Psoas muscle (tissue), 8 donors: Measurements from ENCODE around the gene PCSK5. TPM values are rescaled to one million over a fixed set of nuclear protein-coding genes. Genes with fewer than 3 reads are reported as not detected.

Source experiments
- ATAC-seq, 4 donors: fragments of 200-7000 bp; cut with Tn5 transposase; one replicate each; pipeline ENCODE4 v1.9.1; 2020; ENCODE audit warnings: moderate library complexity in 3 of 4, mild to moderate bottlenecking in 2 of 4
- DNase-seq, 2 donors: peaks; one replicate each; pipeline ENCODE4 v3.0.0-alpha.2; 2020
- H3K27ac ChIP-seq: fragments of 200-600 bp; one replicate; pipeline ENCODE4 v1.8.0; 2022
- H3K27me3 ChIP-seq, 3 donors: fragments of 200-600 bp in 1 of 3; one replicate each; pipeline versions ENCODE4 v1.6.1 to v1.8.0; 2013 to 2022; ENCODE audit warnings: low read length in 2 of 3, mild to moderate bottlenecking in 2 of 3, moderate library complexity in 1 of 3; ENCODE audit not compliant: insufficient read depth in 3 of 3
- H3K36me3 ChIP-seq, 2 donors: fragments of 200-600 bp in 1 of 2; one replicate each; pipeline versions ENCODE4 v1.6.1 to v1.8.0; 2013 to 2022; ENCODE audit warnings: low read depth in 1 of 2, mild to moderate bottlenecking in 1 of 2, moderate library complexity in 1 of 2; ENCODE audit not compliant: insufficient read depth in 1 of 2
- H3K4me1 ChIP-seq: fragments of 200-600 bp; one replicate; pipeline ENCODE4 v1.8.0; 2022
- H3K4me3 ChIP-seq: fragments of 200-600 bp; one replicate; pipeline ENCODE4 v1.8.0; 2022; ENCODE audit warnings: mild to moderate bottlenecking
- H3K9me3 ChIP-seq: fragments of 200-600 bp; one replicate; pipeline ENCODE4 v1.8.0; 2022
- CTCF ChIP-seq: fragments of 200-600 bp; IDR thresholded peaks from one replicate; pipeline ENCODE4 v1.8.0; 2022; ENCODE audit warnings: antibody characterized with exemption
- WGBS, 3 donors: extraction: QIAGEN DNeasy Blood & Tissue Kit; methylation state at CpG; one replicate each; pipeline versions ENCODE4 v1.1.6 to v1.1.7; 2013; 5-methylcytosine and 5-hydroxymethylcytosine counted together
- intact Hi-C, 2 donors: fragments of 100-400 bp; cut with DNase I; formaldehyde crosslinking; loops; one replicate each; pipeline versions ENCODE4 v1.11.0 to v1.14.2; 2022
- polyA plus RNA-seq, 3 donors: library from polyadenylated mRNA; stranded (reverse); fragments of 200-250 nt; gene quantifications; one replicate each; pipeline ENCODE4 v1.2.3, GENCODE V29; 2013
- total RNA-seq, 4 donors: library from RNA; stranded (reverse); fragmentation: NEBNext Ultra II Directional in 2 of 4; extraction: Animal tissue kit (Norgen Biotek cat#: 25700) in 2 of 4; gene quantifications; one replicate each; pipeline versions ENCODE4 v1.2.1 to v1.2.4, GENCODE V29; 2021 to 2023
- donor health status: healthy with polysubstance abuse.
- donor health status: DM: no; HTN: no; CAD: no; lungs with moderate emphysema.
- donor health status: Bipolar disorder and iron deficiency.
- donor health status: healthy.
- donor health status: DM: yes; HTN: yes; CAD: no.
- donor health status: DM: no; HTN: no; CAD: no.
- donor health status: DM: no; HTN: no; CAD: no.
- donor health status: DM: yes; HTN: yes; CAD: no.

Gene PCSK5
- total and polyA plus RNA-seq, 7 donors: 0.75 to 4.4 (median 2.3) TPM

- H3K4me1 ChIP-seq: no peaks in the 10 kb centered on the region
- DNase-seq: no peak
- intact Hi-C loops: no loop called here
- no peak for TF ChIP-seq CTCF
- no peak for ATAC-seq
- no peak overlapping the region for H3K27ac ChIP-seq
- no peaks in the 10 kb centered on the region for H3K36me3 ChIP-seq
- no peak overlapping the region for H3K4me3 ChIP-seq
- no peaks in the 10 kb centered on the region for H3K9me3 ChIP-seq
- WGBS, 3 donors: 52 to 53% (median 52%) methylated on average over 9 of the region's 9 CpGs
- H3K27me3 ChIP-seq: peaks cover 0 to 3% (median 0%) of the 10 kb centered on the region in 3 donors
Observed at GRCh38 chr9:76218886-76219445, 328.5 kb downstream of the PCSK5 start.

GRCh38 chr9:76219560-76220151, 329.2 kb downstream of the PCSK5 start:
- WGBS, 3 donors: 78 to 85% (median 81%) methylated on average over 11 of the region's 11 CpGs
- Histone ChIP-seq H3K4me3 (no peak overlapping the region), H3K9me3 (no peaks in the 10 kb centered on the region), H3K27me3 (peaks cover 0 to 3% (median 0%) of the 10 kb centered on the region in 3 donors), H3K27ac (no peak overlapping the region), H3K4me1 (no peaks in the 10 kb centered on the region), H3K36me3 (no peaks in the 10 kb centered on the region)
- no peak for TF ChIP-seq CTCF
- DNase-seq: no peak
- no peak for ATAC-seq
- intact Hi-C loops: no loop called here

- DNase-seq (no peak), ATAC-seq (no peak)
- no peak overlapping the region for H3K4me3 ChIP-seq
- TF ChIP-seq CTCF: no peak
- no peak overlapping the region for H3K27ac ChIP-seq
- no peaks in the 10 kb centered on the region for H3K9me3 ChIP-seq
- no peaks in the 10 kb centered on the region for H3K4me1 ChIP-seq
- peaks cover 0 to 3% (median 0%) of the 10 kb centered on the region in 3 donors for H3K27me3 ChIP-seq
- WGBS, 3 donors: 70 to 74% (median 71%) methylated on average over 6 of the region's 6 CpGs
- H3K36me3 ChIP-seq: no peaks in the 10 kb centered on the region
- intact Hi-C loops: no loop called here
Observed at GRCh38 chr9:76221423-76221822, 330.9 kb downstream of the PCSK5 start.

GRCh38 chr9:76223749-76224340, 333.4 kb downstream of the PCSK5 start:
- WGBS, 3 donors: 49 to 57% (median 55%) methylated on average over 3 of the region's 3 CpGs
- no peak for TF ChIP-seq CTCF
- ATAC-seq (no peak), DNase-seq (no peak)
- intact Hi-C loops: no loop called here
- Histone ChIP-seq H3K4me1 (no peaks in the 10 kb centered on the region), H3K9me3 (no peaks in the 10 kb centered on the region), H3K36me3 (no peaks in the 10 kb centered on the region), H3K27ac (no peak overlapping the region), H3K27me3 (no peaks in the 10 kb centered on the region), H3K4me3 (no peak overlapping the region)
